ENCODE measurements around the gene ISCU. TPM values are rescaled to one million over a fixed set of nuclear protein-coding genes. Genes with fewer than 3 reads are reported as not detected.

Gene ISCU
- total and polyA plus RNA-seq, 9 of the 15 experiments (the other 6 are each of a cell fraction or from before 2014, with no cell fraction given), result 15.9 to 92.5 (median 77.3) TPM

DNA sequence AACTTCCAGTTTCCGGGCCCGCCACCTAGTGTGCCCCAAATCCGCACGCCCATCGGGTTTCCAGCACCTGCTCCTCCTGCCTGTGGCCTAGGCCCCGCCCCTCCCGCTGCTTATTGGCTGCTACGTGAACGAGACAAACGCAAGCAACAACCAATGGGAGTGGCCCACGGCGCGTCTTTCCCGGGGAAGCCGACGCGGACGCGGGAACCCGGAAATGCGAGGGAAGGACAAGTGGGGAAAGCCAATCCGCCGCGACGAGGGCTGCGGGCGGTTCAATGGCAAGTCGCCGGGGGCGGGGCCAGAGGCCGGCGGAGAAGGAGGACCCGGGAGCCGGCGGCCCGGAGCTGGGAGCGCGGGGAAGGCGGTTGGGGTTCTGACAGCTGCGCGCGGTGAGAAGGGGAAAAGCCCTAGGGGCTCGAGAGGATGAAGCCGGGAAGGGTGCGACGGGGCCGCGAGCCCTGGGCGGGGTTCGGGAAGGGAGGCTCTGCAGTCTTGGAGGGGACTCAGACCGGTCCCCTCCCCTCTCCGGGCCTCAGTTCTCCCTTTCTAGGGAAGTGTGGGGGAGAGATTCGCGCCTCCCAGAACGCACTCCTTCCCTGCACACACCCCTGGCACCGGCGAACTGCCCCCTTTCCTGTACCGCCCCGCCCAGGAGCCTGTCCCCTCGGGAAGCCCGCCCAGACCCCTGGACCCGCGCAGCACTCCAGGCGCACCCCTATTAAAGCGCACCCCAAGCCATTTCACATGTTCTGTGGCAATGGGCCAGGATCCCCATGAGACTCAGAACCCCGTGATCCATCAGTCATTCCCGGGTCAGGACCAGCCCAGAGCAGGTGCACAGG lies 47.2 kb upstream of the ISCU start, which contains the start of gene FICD (continued):
- TF ChIP-seq, protein P1, sequence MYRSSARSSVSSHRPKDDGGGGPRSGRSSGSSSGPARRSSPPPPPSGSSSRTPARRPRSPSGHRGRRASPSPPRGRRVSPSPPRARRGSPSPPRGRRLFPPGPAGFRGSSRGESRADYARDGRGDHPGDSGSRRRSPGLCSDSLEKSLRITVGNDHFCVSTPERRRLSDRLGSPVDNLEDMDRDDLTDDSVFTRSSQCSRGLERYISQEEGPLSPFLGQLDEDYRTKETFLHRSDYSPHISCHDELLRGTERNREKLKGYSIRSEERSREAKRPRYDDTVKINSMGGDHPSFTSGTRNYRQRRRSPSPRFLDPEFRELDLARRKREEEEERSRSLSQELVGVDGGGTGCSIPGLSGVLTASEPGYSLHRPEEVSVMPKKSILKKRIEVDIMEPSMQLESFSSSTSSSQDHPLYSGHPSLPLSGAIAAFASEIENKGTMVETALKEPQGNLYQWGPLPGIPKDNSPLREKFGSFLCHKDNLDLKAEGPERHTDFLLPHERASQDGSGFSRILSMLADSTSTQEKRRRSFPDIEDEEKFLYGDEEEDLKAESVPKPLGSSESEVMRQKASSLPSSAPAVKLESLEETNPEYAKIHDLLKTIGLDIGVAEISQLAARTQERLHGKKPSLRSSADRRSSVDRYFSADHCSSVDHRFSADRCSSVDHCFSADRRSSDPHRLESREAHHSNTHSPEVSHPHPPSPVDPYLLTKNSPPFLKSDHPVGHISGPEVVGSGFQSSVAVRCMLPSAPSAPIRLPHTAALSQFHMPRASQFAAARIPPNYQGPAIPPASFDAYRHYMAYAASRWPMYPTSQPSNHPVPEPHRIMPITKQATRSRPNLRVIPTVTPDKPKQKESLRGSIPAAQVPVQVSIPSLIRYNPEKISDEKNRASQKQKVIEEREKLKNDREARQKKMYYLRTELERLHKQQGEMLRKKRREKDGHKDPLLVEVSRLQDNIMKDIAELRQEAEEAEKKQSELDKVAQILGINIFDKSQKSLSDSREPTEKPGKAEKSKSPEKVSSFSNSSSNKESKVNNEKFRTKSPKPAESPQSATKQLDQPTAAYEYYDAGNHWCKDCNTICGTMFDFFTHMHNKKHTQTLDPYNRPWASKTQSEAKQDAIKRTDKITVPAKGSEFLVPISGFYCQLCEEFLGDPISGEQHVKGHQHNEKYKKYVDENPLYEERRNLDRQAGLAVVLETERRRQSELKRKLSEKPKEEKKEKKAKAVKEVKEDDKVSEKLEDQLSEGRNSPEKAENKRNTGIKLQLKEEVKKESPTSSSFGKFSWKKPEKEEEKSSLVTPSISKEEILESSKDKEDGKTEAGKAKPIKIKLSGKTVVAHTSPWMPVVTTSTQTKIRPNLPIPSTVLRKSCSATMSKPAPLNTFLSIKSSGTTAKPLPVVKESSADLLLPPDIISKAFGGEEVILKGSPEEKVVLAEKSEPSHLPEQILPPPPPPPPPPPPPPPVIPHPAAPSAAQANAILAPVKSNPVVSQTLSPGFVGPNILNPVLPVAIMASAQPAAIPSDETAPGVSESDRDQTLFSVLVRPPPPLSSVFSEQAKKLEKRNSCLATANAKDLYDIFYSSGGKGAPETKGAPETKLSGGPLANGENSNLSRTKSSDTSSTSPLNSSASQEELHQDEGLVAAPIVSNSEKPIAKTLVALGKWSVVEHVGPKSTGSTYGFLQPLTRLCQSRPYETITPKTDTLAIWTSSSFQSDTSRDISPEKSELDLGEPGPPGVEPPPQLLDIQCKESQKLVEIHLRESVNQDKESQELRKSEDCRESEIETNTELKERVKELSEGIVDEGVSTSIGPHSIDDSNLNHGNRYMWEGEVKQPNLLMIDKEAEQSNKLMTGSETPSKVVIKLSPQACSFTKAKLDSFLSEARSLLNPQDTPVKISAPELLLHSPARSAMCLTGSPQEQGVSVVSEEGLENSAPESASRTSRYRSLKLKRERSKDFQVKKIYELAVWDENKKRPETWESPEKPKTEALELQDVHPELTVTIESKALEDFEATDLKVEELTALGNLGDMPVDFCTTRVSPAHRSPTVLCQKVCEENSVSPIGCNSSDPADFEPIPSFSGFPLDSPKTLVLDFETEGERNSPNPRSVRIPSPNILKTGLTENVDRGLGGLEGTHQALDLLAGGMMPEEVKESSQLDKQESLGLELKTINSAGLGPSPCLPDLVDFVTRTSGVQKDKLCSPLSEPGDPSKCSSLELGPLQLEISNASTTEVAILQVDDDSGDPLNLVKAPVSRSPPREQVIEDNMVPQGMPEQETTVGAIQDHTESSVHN (IDR thresholded peaks at IDR 0.05; ENCODE audit: borderline replicate concordance in 1 of 2, low read depth in 1 of 2), result no peak
- peak; percentile 34; the same call in 1 of the 2 replicates for TF ChIP-seq DIDO1 (tag; IDR thresholded peaks at IDR 0.05; ENCODE audit: low read depth)
- TF ChIP-seq FOXJ2 (tag; IDR thresholded peaks at IDR 0.05), result no peak
- TF ChIP-seq, protein P2, sequence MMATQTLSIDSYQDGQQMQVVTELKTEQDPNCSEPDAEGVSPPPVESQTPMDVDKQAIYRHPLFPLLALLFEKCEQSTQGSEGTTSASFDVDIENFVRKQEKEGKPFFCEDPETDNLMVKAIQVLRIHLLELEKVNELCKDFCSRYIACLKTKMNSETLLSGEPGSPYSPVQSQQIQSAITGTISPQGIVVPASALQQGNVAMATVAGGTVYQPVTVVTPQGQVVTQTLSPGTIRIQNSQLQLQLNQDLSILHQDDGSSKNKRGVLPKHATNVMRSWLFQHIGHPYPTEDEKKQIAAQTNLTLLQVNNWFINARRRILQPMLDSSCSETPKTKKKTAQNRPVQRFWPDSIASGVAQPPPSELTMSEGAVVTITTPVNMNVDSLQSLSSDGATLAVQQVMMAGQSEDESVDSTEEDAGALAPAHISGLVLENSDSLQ (IDR thresholded peaks at IDR 0.05), result peak; percentile 99
- peak; percentile 90 for TF ChIP-seq NEUROD1 (IDR thresholded peaks at IDR 0.05; ENCODE audit: borderline replicate concordance, low read depth, low read length, partially characterized antibody)
- no peak for TF ChIP-seq HMG20B (CRISPR knock-in tag; IDR thresholded peaks at IDR 0.05)
- no peak for TF ChIP-seq ZNF311 (CRISPR knock-in tag; IDR thresholded peaks at IDR 0.05)
- TF ChIP-seq TAF9B (IDR thresholded peaks at IDR 0.05; ENCODE audit: partially characterized antibody), result no peak
- peak; percentile 90 for TF ChIP-seq GABPA (tag; conservative IDR thresholded peaks at IDR 0.05; ENCODE audit: low read depth)
- TF ChIP-seq ERF (CRISPR knock-in tag; IDR thresholded peaks at IDR 0.05), result no peak
- peak; percentile 94 for TF ChIP-seq MBD2 (IDR thresholded peaks at IDR 0.05; ENCODE audit: borderline replicate concordance, low read depth)
- no peak for TF ChIP-seq ZNF830 (CRISPR knock-in tag; IDR thresholded peaks at IDR 0.05)
- TF ChIP-seq, protein P3, sequence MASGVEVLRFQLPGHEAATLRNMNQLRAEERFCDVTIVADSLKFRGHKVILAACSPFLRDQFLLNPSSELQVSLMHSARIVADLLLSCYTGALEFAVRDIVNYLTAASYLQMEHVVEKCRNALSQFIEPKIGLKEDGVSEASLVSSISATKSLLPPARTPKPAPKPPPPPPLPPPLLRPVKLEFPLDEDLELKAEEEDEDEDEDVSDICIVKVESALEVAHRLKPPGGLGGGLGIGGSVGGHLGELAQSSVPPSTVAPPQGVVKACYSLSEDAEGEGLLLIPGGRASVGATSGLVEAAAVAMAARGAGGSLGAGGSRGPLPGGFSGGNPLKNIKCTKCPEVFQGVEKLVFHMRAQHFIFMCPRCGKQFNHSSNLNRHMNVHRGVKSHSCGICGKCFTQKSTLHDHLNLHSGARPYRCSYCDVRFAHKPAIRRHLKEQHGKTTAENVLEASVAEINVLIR (CRISPR knock-in tag; IDR thresholded peaks at IDR 0.05), result peak; percentile 60; the same call in 1 of the 2 replicates
- TF ChIP-seq ZNF174 (CRISPR knock-in tag; IDR thresholded peaks at IDR 0.05), result no peak
- no peak for TF ChIP-seq ZNF780A (CRISPR knock-in tag; IDR thresholded peaks at IDR 0.05)
- no peak for TF ChIP-seq SNRNP70 (optimal IDR thresholded peaks at IDR 0.05; ENCODE audit: low read depth, low read length)
- no peak for TF ChIP-seq ZC3H4 (CRISPR knock-in tag; IDR thresholded peaks at IDR 0.05; ENCODE audit: borderline replicate concordance)
- TF ChIP-seq TAF15 (IDR thresholded peaks at IDR 0.05; ENCODE audit: low read depth, low read length), result no peak
